ENCODE results near the gene CRY1. TPM values are rescaled to one million over a fixed set of nuclear protein-coding genes. Genes with fewer than 3 reads are reported as not detected.
"Not testable (repeated sequence)": the region's sequence is repeated elsewhere in the genome, so short reads cannot be mapped to it uniquely, and the experiment has no call there.

Gene CRY1
- total RNA-seq, 6 experiments from 2014 or later = 12.5 to 18.0 (median 16.1) TPM

- H3K27ac Mint-ChIP-seq = no peak overlapping the region
- TF ChIP-seq CTCF (IDR thresholded peaks at IDR 0.05) = no peak
- peaks cover 6% of the 10 kb centered on the region for H3K27me3 Mint-ChIP-seq (ENCODE audit: insufficient read depth)
- H3K9me3 Mint-ChIP-seq = no peaks in the 10 kb centered on the region
- H3K4me3 Mint-ChIP-seq = no peak overlapping the region
- no peaks in the 10 kb centered on the region for H3K36me3 Mint-ChIP-seq (ENCODE audit: low read depth)
- no peak for DNase-seq
- no peaks in the 10 kb centered on the region for H3K4me1 Mint-ChIP-seq (ENCODE audit: low read depth)
Measured at GRCh38 chr12:107115119-107115518, 21.8 kb upstream of the CRY1 start.

- Mint-ChIP-seq H3K27me3 (ENCODE audit: insufficient read depth) (peaks cover 13% of the 10 kb centered on the region), H3K4me3 (no peak overlapping the region), H3K4me1 (ENCODE audit: low read depth) (no peaks in the 10 kb centered on the region), H3K27ac (no peak overlapping the region), H3K9me3 (no peaks in the 10 kb centered on the region), H3K36me3 (ENCODE audit: low read depth) (no peaks in the 10 kb centered on the region)
- no peak for TF ChIP-seq CTCF (IDR thresholded peaks at IDR 0.05)
- DNase-seq = no peak
Measured at GRCh38 chr12:107111314-107111713, 18.0 kb upstream of the CRY1 start.

GRCh38 chr12:107109726-107110719 lies 16.7 kb upstream of the CRY1 start:
- DNase-seq = no peak
- peak overlapping the region; percentile 11; the same call in 1 of the 2 replicates for H3K4me3 Mint-ChIP-seq
- H3K27ac Mint-ChIP-seq = no peak overlapping the region
- H3K36me3 Mint-ChIP-seq (ENCODE audit: low read depth) = no peaks in the 10 kb centered on the region
- peaks cover 13% of the 10 kb centered on the region for H3K27me3 Mint-ChIP-seq (ENCODE audit: insufficient read depth)
- H3K9me3 Mint-ChIP-seq = no peaks in the 10 kb centered on the region
- peaks cover under 1% of the 10 kb centered on the region; the same call in 1 of the 2 replicates for H3K4me1 Mint-ChIP-seq (ENCODE audit: low read depth)
- TF ChIP-seq CTCF (IDR thresholded peaks at IDR 0.05) = no peak

GRCh38 chr12:107108995-107109508 lies 15.7 kb upstream of the CRY1 start:
- no peak overlapping the region for H3K4me3 Mint-ChIP-seq
- peaks cover 11% of the 10 kb centered on the region for H3K27me3 Mint-ChIP-seq (ENCODE audit: insufficient read depth)
- H3K4me1 Mint-ChIP-seq (ENCODE audit: low read depth) = peaks cover 10% of the 10 kb centered on the region; the same call in 1 of the 2 replicates
- DNase-seq = no peak
- H3K36me3 Mint-ChIP-seq (ENCODE audit: low read depth) = no peaks in the 10 kb centered on the region
- no peak overlapping the region for H3K27ac Mint-ChIP-seq
- no peaks in the 10 kb centered on the region for H3K9me3 Mint-ChIP-seq
- no peak for TF ChIP-seq CTCF (IDR thresholded peaks at IDR 0.05)

- H3K4me3 Mint-ChIP-seq; DNase-seq; H3K9me3 Mint-ChIP-seq; H3K36me3 Mint-ChIP-seq (ENCODE audit: low read depth); H3K27ac Mint-ChIP-seq: not testable (repeated sequence)
- peaks cover 11% of the 10 kb centered on the region; the same call in 1 of the 2 replicates for H3K4me1 Mint-ChIP-seq (ENCODE audit: low read depth)
- H3K27me3 Mint-ChIP-seq (ENCODE audit: insufficient read depth) = peaks cover 11% of the 10 kb centered on the region
Measured at GRCh38 chr12:107108366-107108765, 15.0 kb upstream of the CRY1 start.

- H3K9me3 Mint-ChIP-seq = no peaks in the 10 kb centered on the region
- no peak overlapping the region for H3K4me3 Mint-ChIP-seq
- peaks cover 11% of the 10 kb centered on the region; the same call in 1 of the 2 replicates for H3K4me1 Mint-ChIP-seq (ENCODE audit: low read depth)
- no peak for DNase-seq
- no peaks in the 10 kb centered on the region for H3K36me3 Mint-ChIP-seq (ENCODE audit: low read depth)
- H3K27me3 Mint-ChIP-seq (ENCODE audit: insufficient read depth) = peaks cover 7% of the 10 kb centered on the region
- no peak for TF ChIP-seq CTCF (IDR thresholded peaks at IDR 0.05)
- no peak overlapping the region for H3K27ac Mint-ChIP-seq
Measured at GRCh38 chr12:107107381-107107780, 14.0 kb upstream of the CRY1 start.

All from HFFc6 (cell line).